HG02763 (cell line): Measurements from ENCODE around the gene TBPL1.
"Not testable (repeated sequence)": the region's sequence is repeated elsewhere in the genome, so short reads cannot be mapped to it uniquely, and the experiment has no call there.

Experiments
- ATAC-seq: cut with Tn5 transposase; IDR thresholded peaks from one replicate; pipeline ENCODE4 v1.9.1; 2021; ENCODE audit warnings: mild to moderate bottlenecking, moderate library complexity; ENCODE audit not compliant: unreplicated experiment

Gene TBPL1

GRCh38 chr6:133953634-133954415, 801 bp downstream of the TBPL1 start:
- no peak for ATAC-seq

GRCh38 chr6:133954657-133955576, 1.9 kb downstream of the TBPL1 start:
- no peak for ATAC-seq

- ATAC-seq: no peak
Observed at GRCh38 chr6:133955582-133956415, 2.8 kb downstream of the TBPL1 start.

GRCh38 chr6:133956416-133957049, 3.5 kb downstream of the TBPL1 start:
- ATAC-seq: no peak

- ATAC-seq: no peak
Observed at GRCh38 chr6:133957227-133957626, 4.2 kb downstream of the TBPL1 start.

- no peak for ATAC-seq
Observed at GRCh38 chr6:133957780-133958242, 4.8 kb downstream of the TBPL1 start.

- ATAC-seq: no peak
Observed at GRCh38 chr6:133958791-133959190, 5.8 kb downstream of the TBPL1 start.

- no peak for ATAC-seq
Observed at GRCh38 chr6:133959667-133960368, 6.8 kb downstream of the TBPL1 start.

- no peak for ATAC-seq
Observed at GRCh38 chr6:133961831-133962230, 8.8 kb downstream of the TBPL1 start.

GRCh38 chr6:133964052-133964451, 11.0 kb downstream of the TBPL1 start:
- no peak for ATAC-seq

GRCh38 chr6:133964702-133965101, 11.7 kb downstream of the TBPL1 start:
- ATAC-seq: no peak

- ATAC-seq: no peak
Observed at GRCh38 chr6:133965817-133966360, 12.9 kb downstream of the TBPL1 start.

GRCh38 chr6:133966654-133967329, 13.8 kb downstream of the TBPL1 start:
- ATAC-seq: peak; percentile 91

- no peak for ATAC-seq
Observed at GRCh38 chr6:133967347-133967746, 14.3 kb downstream of the TBPL1 start.

- not testable (repeated sequence) for ATAC-seq
Observed at GRCh38 chr6:133967835-133968234, 14.8 kb downstream of the TBPL1 start.

GRCh38 chr6:133969285-133969920, 16.4 kb downstream of the TBPL1 start:
- ATAC-seq: no peak

- ATAC-seq: no peak
Observed at GRCh38 chr6:133969921-133970295, 16.9 kb downstream of the TBPL1 start.

- no peak for ATAC-seq
Observed at GRCh38 chr6:133971861-133972260, 18.8 kb downstream of the TBPL1 start.

- no peak for ATAC-seq
Observed at GRCh38 chr6:133972388-133972787, 19.4 kb downstream of the TBPL1 start.
